IPS-NIHi11 (cell line): Measurements from ENCODE around the gene TRA2A.
"Not testable (repeated sequence)": the region's sequence is repeated elsewhere in the genome, so short reads cannot be mapped to it uniquely, and the experiment has no call there.

ENCODE experiments used
- DNase-seq: peaks from one replicate; pipeline ENCODE4 v3.0.0; 2012; ENCODE audit warnings: mixed read lengths, low spot score

The TRA2A gene

DNA sequence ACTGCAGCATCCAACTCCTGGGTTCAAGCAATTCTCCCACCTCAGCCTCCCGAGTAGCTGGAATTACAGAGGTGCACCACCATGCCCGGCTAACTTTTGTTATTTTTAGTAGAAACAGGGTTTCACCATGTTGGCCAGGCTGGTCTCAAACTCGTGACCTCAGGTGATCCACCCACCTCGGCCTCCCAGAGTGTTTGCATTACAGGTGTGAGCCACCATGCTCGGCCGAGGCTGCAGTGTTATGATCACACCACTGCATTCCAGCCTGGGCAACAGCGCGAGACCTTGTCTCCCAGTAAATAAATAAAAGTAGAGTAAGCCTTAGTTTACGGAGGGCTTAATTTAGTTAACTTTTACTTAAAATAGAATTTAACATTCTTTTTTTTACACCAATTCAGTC is 37.8 kb downstream of the TRA2A start:
- no peak for DNase-seq

- no peak for DNase-seq
Measured at GRCh38 chr7:23491502-23491901, 40.3 kb downstream of the TRA2A start.

DNA sequence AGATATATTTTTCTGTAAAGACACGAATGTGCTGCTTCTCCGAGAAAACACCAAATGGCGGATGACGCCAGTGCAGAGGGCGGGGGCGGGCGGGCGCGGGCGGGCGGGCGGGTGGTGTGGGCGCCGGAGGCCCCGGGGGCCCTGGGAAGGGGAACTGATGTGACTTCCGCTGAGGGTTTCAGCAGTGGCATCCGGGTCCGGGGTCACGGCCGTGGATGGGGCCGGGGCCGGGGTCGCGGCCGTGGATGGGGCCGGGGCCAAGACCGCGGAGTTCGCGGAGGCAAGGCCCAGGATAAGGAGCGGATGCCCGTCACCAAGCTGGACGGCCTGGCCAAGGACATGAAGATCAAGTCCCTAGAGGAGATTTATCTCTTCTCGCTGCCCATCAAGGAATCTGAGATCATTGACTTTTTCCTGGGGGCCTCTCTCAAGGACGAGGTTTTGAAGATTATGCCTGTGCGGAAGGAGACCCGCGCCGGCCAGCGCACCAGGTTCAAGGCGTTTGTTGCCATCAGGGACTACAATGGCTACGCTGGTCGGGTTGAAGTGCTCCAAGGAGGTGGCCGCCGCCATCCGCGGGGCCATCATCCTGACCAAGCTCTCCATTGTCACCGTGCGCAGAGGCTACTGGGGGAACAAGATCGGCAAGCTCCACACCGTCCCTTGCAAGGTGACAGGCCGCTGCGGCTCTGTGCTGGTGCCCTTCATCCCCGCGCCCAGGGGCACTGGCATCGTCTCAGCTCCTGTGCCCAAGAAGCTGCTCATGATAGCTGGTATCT is 41.2 kb downstream of the TRA2A start:
- peak; percentile 72 for DNase-seq

DNA sequence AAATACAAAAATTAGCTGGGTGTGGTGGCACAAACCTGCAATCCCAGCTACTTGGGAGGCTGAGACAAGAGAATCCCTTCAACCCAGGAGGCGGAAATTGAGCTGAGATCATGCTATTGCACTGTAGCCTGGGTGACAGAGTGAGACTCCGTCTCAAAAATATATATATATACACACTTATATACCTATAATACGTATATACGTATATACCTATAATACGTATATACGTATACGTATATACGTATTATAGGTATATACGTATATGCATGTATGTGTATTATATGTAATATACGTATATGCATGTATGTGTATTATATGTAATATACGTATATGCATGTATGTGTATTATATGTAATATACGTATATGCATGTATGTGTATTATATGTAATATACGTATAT is 43.1 kb downstream of the TRA2A start:
- not testable (repeated sequence) for DNase-seq

GRCh38 chr7:23487670-23488069 is 44.1 kb downstream of the TRA2A start:
- DNase-seq = no peak

DNA sequence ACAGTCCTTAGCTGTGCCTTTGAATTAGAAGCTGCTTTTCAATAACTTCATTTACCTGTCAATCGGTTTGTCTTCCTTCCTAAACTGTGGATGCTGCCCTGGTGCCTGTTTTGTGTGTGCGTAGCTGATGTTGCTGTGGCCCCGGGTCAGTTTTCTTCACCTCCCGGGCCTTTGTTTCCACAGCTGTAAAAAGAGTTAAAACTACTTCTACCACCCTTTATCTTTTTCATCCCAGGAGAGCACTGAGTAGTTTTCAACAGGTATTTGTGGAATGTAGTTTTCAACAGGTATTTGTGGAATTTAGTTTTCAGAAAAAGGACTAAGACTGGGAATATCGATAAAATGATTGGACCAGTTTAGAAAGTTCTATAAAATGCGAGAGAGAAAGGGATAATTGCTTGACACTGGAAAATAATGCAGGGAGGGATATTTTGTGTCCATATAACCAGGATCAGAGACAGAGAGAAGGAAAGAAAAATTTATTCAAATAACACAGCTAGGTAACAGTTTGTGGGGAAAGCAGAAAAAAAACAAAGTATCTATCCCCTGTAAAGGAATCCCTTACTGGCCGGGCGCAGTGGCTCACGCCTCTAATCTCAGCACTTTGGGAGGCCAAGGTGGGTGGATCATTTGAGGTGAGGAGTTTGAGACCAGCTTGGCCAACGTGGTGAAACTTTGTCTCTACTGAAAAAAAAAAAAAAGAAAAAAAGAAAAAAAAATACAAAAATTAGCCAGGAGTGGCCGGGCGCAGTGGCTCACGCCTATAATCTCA is 45.6 kb downstream of the TRA2A start:
- DNase-seq = no peak

DNA sequence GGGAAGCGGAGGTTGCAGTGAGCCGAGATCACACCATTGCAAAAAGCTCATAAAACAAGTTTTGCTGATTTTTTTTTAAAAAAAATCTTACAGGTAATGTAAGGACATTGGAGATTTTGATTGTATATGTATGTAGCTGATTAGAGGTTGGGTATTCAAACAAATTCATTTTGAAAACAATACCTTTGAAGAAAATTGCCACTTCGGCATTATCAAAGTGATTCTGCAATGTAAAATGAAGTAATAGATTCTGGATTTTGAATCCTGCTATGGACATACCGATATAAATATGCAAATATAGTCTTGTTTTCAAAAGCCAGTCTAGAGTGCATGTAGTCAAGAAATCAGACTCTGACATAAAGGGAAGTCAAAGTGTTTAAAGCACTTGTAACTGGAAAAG is 49.1 kb downstream of the TRA2A start:
- DNase-seq = no peak

- no peak for DNase-seq
Measured at GRCh38 chr7:23477962-23478866, 53.6 kb downstream of the TRA2A start.

- DNase-seq = no peak
Measured at GRCh38 chr7:23477157-23477499, 54.7 kb downstream of the TRA2A start.

GRCh38 chr7:23476286-23477156 is 55.3 kb downstream of the TRA2A start:
- DNase-seq = no peak

DNA sequence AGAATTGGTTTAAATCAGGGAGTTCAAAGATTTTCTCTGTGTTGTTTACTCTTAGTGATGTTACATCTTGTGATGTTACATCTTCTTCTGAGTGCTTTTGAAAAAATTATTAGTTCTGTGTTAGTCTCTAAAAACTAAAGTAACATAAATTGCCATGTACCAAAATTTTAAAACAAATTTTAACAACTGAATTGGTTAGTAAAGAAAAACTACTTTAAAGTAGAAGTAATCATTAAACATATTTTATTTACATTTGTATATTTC is 56.3 kb downstream of the TRA2A start:
- no peak for DNase-seq

DNA sequence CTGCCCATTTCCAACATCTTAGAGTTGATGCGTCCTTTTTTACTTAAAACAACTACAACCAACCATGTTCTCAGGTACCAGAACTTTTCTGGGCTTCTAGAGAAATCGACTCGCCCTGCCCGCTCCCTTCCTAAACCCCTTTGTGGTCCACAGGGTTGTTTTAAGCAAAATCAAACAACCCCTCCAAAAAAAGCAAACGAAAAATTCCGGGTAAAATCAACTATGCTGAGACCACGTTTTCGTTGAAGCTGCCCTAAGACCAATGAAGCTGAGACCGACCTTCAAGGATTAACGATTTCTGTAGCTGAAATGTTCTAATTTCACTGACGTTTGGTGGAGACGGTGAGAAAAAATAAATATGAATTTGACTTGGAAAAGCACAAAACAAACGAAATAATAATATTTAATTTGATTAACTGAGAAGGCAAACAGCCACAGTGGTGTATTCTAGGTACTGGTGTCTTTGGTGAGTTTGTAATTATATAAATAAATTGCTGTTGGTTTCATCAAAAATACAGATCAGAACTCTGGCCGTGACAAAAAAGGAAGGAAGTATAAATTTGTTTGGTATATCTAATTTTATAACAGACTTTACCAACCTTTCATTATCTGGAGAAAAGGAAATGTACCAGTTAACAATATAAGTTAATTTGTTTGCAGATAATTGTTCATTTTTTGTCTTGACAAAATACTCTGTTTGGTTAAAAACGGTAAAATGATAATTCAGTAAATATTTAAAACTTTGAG is 56.8 kb downstream of the TRA2A start:
- no peak for DNase-seq

DNA sequence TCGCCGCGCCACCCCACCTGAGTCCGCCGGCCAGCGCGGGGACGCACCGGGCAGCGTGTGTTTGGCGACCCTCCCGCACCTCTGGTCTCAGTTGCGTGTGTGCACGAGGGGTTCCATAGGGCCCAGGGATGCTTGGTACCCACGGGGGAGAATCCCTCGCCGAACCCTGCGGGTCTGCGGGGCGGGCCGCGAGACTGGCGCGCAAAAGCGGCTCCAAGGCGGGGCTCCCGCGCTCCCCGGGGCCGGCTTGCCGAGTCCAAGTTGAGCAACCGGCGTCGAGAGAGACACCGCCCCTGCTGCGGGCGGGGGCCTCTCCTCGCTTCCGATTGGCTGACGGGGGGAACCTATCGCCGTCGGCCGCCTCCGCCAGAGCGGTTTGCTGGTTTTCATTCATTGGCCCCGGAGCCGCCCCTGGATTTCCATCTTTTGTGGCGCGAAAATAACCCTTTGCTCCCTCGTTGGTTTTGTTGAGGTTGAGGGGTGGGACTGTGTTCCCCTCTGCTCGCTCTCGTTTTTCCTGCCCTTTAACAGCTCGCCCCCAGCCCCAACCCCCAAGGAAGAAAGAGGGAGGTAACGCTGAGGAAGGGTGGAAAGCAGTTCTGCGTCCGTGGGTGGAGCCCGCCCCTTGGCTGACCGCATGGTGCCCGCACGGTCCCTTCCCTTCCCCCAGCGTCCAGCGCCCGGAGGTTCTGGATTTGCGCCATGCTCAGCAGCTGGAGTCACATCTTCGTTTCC is 57.5 kb downstream of the TRA2A start:
- peak; percentile 90 for DNase-seq

GRCh38 chr7:23473844-23474093 is 58.0 kb downstream of the TRA2A start:
- DNase-seq = peak; percentile 40

- no peak for DNase-seq
Measured at GRCh38 chr7:23472956-23473843, 58.6 kb downstream of the TRA2A start.

GRCh38 chr7:23472556-23472955 is 59.2 kb downstream of the TRA2A start:
- no peak for DNase-seq

DNA sequence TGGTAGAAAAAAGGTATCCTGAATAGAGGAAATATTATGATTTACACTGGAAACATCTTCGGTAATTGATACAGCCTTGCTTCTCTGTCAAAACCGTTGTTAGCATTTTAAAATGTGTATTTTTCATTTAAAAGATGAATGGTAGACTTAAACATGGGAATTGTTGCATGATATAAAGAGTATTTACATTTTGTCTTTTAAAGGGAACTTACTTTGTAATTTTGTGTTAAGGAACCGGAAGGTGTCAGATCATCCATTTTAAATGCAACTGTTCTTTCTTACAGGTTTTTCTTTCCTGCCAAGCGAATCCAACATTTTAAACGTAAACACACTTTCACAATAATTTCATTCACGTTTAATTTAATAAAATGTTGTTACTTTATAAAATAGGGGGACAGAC is 59.7 kb downstream of the TRA2A start:
- no peak for DNase-seq

DNA sequence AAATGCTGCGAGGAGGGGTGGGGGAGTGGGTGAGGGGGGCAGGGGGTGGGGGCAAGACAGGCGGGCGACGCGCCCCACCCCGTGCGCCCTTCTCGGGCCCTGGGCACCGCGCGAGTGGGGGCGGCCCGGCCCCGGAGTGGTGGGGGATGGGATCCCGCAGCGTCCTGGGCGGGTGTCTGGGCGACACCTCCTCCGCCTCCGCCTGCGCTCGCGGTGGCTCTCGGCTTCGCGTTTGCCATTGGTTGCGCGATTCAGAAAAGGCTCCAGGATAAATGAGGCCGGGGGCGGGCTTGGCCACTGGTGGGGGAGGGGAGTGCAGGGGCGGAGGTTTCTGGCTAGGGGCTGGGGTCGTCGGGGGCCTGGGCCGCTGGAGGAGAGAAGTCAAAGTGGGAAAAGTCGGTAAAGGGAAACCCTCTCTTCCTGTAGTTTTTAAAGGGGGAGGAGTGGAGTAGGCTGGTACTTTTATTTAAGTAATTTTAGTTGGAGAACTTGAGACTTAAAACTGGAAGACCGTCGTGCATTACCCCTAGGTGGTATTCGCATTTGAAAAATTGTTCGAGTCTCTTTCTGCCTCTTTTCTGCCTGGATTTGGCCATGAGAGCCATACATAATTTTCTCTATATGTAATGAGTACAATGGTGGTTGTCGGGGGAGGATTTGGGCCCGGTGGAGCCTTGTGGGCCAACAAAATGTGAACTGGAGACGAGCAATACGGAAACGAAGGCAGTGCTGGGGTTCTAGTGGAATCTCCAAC is 60.5 kb downstream of the TRA2A start:
- peak; percentile 77 for DNase-seq
